ENCODE data around the gene CASKIN1. TPM values are rescaled to one million over a fixed set of nuclear protein-coding genes. Genes with fewer than 3 reads are reported as not detected.

Gene CASKIN1
- total and polyA plus RNA-seq, 2 experiments from 2014 or later = 1.0 to 6.2 TPM

DNA sequence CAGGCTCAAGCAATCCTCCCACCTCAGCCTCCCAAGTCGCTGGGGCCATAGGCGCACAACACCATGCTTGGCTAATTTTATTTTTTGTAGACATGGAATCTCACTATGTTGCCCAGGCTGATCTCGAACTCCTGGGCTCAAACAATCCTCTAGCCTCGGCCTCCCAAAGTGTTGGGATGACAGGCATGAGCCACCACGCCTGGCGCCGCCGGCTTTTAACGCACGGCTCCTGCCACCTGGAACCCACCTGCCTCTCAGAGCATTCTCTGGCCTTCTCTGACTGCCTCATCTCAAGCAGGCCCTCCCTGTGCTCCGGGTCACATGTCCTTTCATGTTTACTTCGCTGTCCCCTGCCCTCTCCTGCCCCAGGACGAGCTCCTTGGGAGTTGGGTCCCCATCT lies 10.3 kb downstream of the CASKIN1 start (continued):
- TF ChIP-seq STAT1 (IDR thresholded peaks at IDR 0.05; ENCODE audit: unreplicated experiment) = no peak
- TF ChIP-seq ZNF331 (CRISPR knock-in tag; IDR thresholded peaks at IDR 0.05; ENCODE audit: low read depth) = no peak
- no peak for TF ChIP-seq EZH2phosphoT487 (IDR thresholded peaks at IDR 0.05; ENCODE audit: unreplicated experiment)
- no peak for TF ChIP-seq POLR2AphosphoS5 (IDR thresholded peaks at IDR 0.05; ENCODE audit: low read depth)
- TF ChIP-seq EZH2 (IDR thresholded peaks at IDR 0.05; ENCODE audit: low read depth, unreplicated experiment) = no peak
- no peak for TF ChIP-seq NANOG (IDR thresholded peaks at IDR 0.05; ENCODE audit: borderline replicate concordance)
- no peak for TF ChIP-seq JUNB (IDR thresholded peaks at IDR 0.05; ENCODE audit: unreplicated experiment)
- TF ChIP-seq, protein P1, sequence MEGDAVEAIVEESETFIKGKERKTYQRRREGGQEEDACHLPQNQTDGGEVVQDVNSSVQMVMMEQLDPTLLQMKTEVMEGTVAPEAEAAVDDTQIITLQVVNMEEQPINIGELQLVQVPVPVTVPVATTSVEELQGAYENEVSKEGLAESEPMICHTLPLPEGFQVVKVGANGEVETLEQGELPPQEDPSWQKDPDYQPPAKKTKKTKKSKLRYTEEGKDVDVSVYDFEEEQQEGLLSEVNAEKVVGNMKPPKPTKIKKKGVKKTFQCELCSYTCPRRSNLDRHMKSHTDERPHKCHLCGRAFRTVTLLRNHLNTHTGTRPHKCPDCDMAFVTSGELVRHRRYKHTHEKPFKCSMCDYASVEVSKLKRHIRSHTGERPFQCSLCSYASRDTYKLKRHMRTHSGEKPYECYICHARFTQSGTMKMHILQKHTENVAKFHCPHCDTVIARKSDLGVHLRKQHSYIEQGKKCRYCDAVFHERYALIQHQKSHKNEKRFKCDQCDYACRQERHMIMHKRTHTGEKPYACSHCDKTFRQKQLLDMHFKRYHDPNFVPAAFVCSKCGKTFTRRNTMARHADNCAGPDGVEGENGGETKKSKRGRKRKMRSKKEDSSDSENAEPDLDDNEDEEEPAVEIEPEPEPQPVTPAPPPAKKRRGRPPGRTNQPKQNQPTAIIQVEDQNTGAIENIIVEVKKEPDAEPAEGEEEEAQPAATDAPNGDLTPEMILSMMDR (conservative IDR thresholded peaks at IDR 0.05; ENCODE audit: low read depth in 2 of 2) = no peak

DNA sequence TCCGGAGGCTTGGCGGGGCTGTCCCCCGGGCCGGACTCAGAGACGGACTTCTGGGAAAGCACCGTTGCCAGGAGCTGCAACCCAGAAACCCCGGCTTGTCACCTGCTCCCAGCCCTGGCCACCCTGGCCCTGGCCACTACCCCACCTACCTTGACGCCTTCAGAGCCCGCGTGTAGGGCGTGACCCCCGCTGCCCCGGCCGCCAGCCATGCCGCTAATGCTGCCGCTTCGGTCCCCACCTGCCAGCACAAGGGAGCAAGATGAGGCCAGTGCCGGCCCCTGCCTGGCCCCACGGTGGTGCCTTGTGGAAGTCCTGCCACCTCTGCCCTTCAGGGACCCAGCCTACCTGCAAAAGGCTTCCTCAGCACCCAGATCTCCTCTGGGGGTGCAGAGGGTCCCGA lies 11.4 kb downstream of the CASKIN1 start:
- Histone ChIP-seq H3K79me2 (replicated peaks; ENCODE audit: insufficient read depth) (no peaks in the 10 kb centered on the region), H3K9me2 (ENCODE audit: insufficient read depth) (no peaks in the 10 kb centered on the region), H3F3A (replicated peaks; ENCODE audit: low read depth) (no peaks in the 10 kb centered on the region), H3K27me3 (ENCODE audit: insufficient read depth) (no peaks in the 10 kb centered on the region), H3K4me3 (no peak overlapping the region), H2AFZ (no peak overlapping the region), H3K27ac (ENCODE audit: low read depth) (no peak overlapping the region), H3K36me3 (ENCODE audit: insufficient read depth) (no peaks in the 10 kb centered on the region), H3K4me2 (no peak overlapping the region), H4K20me1 (replicated peaks; ENCODE audit: insufficient read depth) (no peaks in the 10 kb centered on the region), H3K4me1 (ENCODE audit: insufficient read depth) (no peaks in the 10 kb centered on the region)
- Mint-ChIP-seq H3K36me3 (ENCODE audit: low read depth) (no peaks in the 10 kb centered on the region; the same call in 2 of the 3 replicates), H3K4me3 (no peak overlapping the region), H3K27me3 (ENCODE audit: insufficient read depth, low read depth, poor library complexity) (peaks cover 15% of the 10 kb centered on the region), H3K4me1 (peaks cover 6% of the 10 kb centered on the region), H3K27ac (no peak overlapping the region), H3K9me3 (no peaks in the 10 kb centered on the region)
- DNase-seq (ENCODE audit: low spot score) (no peak), ATAC-seq (no peak)
- TF ChIP-seq JUNB (IDR thresholded peaks at IDR 0.05; ENCODE audit: unreplicated experiment) (no peak), STAT1 (IDR thresholded peaks at IDR 0.05; ENCODE audit: unreplicated experiment) (no peak), ZNF462 (CRISPR knock-in tag; IDR thresholded peaks at IDR 0.05) (no peak), NANOG (IDR thresholded peaks at IDR 0.05; ENCODE audit: borderline replicate concordance) (no peak), ZNF114 (CRISPR knock-in tag; IDR thresholded peaks at IDR 0.05) (no peak), CREB1 (CRISPR knock-in tag; IDR thresholded peaks at IDR 0.05; ENCODE audit: low read depth) (no peak)
- TF ChIP-seq, protein P1 (conservative IDR thresholded peaks at IDR 0.05; ENCODE audit: low read depth in 2 of 2) = no peak

All from GM23338 (cell line).